ENCODE measurements around the gene SLC41A1. TPM values are rescaled to one million over a fixed set of nuclear protein-coding genes. Genes with fewer than 3 reads are reported as not detected.

Gene SLC41A1
- total RNA-seq, 1 experiment from 2014 or later = 49.7 TPM

DNA sequence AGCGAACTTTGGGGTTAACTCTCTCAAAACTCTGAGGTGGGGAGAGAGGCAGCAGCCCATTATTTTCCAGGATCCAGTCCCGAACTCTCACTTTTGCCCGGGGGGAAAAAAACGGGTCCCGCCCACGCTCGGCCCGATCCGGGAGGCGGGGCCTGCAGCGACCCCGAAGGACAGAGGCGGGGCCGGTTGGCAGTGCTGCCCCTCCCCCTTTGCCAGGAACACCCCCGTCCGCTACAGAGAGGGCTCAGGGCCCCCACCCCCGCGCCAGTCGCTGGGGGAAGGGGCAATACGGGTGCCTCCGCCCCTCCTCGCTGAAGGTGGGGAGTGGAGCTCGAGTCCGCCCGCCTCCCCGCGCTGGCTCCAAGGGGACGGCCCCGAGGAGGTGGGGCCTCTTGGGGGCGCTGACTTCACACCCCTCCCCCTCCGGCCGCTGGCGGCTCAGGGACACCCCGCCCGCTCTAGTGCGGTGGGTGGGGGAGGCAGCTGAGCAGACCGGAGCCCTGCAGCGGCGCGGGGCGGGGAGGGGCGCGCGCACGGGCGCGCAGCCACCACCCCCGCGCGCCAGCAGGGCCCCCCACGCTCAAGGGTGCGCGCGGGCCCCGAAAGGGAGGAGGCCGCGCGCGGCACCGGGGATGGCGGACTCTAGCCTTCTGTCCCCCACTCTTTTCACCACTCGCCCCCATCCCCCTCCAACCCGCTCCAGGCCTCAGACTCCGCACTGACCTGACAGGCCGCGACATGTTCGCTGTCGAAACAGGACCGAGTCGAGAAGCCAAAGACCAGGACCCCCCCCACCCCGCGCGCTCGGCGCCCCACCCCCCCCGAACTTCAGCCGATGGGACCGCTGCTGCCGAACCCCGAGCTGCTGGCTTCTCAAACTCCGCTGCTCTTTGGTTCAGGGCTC lies 63.5 kb downstream of the SLC41A1 start:
- Mint-ChIP-seq H3K27me3 (ENCODE audit: insufficient read depth, unreplicated experiment) (no peaks in the 10 kb centered on the region), H3K27ac (ENCODE audit: low read depth, unreplicated experiment) (peak overlapping the region; percentile 96), H3K4me3 (ENCODE audit: unreplicated experiment) (peak overlapping the region; percentile 80), H3K9me3 (ENCODE audit: unreplicated experiment) (no peaks in the 10 kb centered on the region), H3K4me1 (ENCODE audit: insufficient read depth, unreplicated experiment) (peaks cover 15% of the 10 kb centered on the region), H3K36me3 (ENCODE audit: insufficient read depth, unreplicated experiment) (peaks cover 34% of the 10 kb centered on the region)
- DNase-seq (ENCODE audit: unreplicated experiment) = peak; percentile 100
- no TSS peak for BruUV-seq (replicated peaks)
- TF ChIP-seq, protein P1, sequence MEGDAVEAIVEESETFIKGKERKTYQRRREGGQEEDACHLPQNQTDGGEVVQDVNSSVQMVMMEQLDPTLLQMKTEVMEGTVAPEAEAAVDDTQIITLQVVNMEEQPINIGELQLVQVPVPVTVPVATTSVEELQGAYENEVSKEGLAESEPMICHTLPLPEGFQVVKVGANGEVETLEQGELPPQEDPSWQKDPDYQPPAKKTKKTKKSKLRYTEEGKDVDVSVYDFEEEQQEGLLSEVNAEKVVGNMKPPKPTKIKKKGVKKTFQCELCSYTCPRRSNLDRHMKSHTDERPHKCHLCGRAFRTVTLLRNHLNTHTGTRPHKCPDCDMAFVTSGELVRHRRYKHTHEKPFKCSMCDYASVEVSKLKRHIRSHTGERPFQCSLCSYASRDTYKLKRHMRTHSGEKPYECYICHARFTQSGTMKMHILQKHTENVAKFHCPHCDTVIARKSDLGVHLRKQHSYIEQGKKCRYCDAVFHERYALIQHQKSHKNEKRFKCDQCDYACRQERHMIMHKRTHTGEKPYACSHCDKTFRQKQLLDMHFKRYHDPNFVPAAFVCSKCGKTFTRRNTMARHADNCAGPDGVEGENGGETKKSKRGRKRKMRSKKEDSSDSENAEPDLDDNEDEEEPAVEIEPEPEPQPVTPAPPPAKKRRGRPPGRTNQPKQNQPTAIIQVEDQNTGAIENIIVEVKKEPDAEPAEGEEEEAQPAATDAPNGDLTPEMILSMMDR (IDR thresholded peaks at IDR 0.05; ENCODE audit: unreplicated experiment) = no peak
- POLR2A ChIA-PET = interaction anchor here (0.6 to 3.8 kb wide), 38 partner anchors 10 to 1304 kb away, joined by 3 to 78 read pairs (median 4); partner anchors contain the start of genes ELK4, PFKFB2, RAB29 and SLC41A1
- intact Hi-C loops (cut with micrococcal nuclease) = loop anchor here (5.0 kb wide), 1 partner anchor 63 kb away; the partner anchor contains the start of gene SLC41A1
- CTCF ChIA-PET = interaction anchor here (0.5 to 2.0 kb wide), 6 partner anchors 9 to 74 kb away, joined by 3 to 6 read pairs (median 3); no protein-coding TSS in a partner anchor

DNA sequence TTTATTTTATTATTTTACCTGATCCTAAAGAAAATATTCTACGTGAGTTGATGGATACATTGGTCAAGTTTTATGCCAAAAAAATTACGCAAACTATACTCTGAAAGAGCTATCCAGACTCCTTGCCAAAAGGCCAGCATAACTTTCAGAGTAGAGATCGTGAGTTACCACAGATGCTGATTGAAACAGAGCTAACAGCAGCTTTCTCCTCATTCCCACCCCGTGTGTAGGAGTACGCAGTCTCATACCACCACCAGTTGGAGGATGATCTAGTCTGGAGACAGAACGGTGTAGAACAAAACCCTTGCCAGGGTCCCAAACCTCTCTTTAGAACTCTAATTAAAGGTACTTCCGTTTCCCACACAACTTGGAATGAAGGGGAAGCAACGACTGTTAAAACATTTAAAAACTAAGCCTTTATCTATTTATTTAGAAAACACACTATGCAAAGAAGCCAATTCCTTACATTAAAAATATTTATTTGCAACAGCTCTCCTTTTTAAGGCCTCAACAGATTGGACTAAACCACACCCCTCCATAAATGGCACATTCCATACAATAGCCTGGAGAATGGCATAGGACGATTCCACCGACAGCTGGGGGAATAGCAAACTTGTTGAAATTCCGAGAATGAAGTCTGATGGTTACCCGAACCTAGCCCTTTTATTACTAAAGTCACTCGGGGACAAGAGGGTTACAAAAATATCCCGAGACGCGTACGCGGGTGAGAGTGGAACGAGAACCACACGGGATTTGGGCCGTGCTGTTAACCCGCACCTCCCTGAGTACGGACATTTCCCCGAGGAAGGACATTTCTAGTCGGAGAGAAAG lies 64.4 kb downstream of the SLC41A1 start:
- Mint-ChIP-seq H3K27ac (ENCODE audit: low read depth, unreplicated experiment) (peak overlapping the region; percentile 88), H3K4me1 (ENCODE audit: insufficient read depth, unreplicated experiment) (peaks cover 21% of the 10 kb centered on the region), H3K9me3 (ENCODE audit: unreplicated experiment) (no peaks in the 10 kb centered on the region), H3K4me3 (ENCODE audit: unreplicated experiment) (peak overlapping the region; percentile 80), H3K27me3 (ENCODE audit: insufficient read depth, unreplicated experiment) (no peaks in the 10 kb centered on the region), H3K36me3 (ENCODE audit: insufficient read depth, unreplicated experiment) (peaks cover 41% of the 10 kb centered on the region)
- intact Hi-C loops (cut with micrococcal nuclease) = loop anchor here (5.0 kb wide), 1 partner anchor 64 kb away; the partner anchor contains the start of gene SLC41A1
- peak; percentile 89 for DNase-seq (ENCODE audit: unreplicated experiment)
- POLR2A ChIA-PET = interaction anchor here (0.6 to 3.8 kb wide), 43 partner anchors 11 to 1305 kb away, joined by 3 to 78 read pairs (median 4); partner anchors contain the start of genes ELK4, PFKFB2, RAB29 and SLC41A1
- TF ChIP-seq, protein P1 (IDR thresholded peaks at IDR 0.05; ENCODE audit: unreplicated experiment) = no peak
- CTCF ChIA-PET = interaction anchor here (0.6 to 2.0 kb wide), 8 partner anchors 10 to 106 kb away, joined by 3 to 6 read pairs (median 4); partner anchors contain the start of gene RAB29
- TSS peak; percentile 29 for BruUV-seq (replicated peaks)

DNA sequence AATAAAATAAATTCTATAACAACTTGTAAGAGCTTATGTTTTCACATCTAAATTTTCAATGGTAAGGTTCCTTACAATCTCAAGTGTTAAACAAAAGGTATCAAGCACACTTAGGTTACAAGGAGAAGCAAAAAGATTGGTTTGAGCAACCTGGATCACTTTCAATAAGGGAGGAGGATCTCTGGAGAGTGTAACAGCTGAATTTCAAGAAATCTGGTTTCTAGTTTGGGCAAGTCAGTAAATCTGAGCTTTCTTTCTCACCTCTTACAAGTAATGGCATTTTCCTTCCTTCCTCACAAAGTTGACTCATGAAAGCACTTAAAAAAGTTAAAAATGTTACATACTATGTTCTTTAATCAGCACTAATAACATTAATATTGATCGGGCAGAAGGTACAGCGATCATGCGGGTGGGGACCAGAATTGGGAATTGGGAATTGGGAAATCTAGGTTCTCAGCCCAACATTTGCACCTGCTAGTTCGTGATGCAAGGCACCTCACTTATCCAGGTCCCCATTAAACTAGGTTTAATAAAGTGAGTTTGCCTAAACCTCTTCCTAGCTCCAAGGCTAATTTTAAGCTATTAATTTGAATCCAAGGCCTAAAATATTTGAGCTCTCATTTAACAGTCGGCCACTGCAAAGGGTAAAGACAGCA lies 66.1 kb downstream of the SLC41A1 start:
- POLR2A ChIA-PET = interaction anchor here (0.7 to 12.8 kb wide), 18 partner anchors 8 to 238 kb away, joined by 3 to 220 read pairs (median 4); partner anchors contain the start of genes ELK4, RAB29 and SLC41A1
- DNase-seq (ENCODE audit: unreplicated experiment) = no peak
- no TSS peak for BruUV-seq (replicated peaks)
- Mint-ChIP-seq H3K27ac (ENCODE audit: low read depth, unreplicated experiment) (peak overlapping the region; percentile 33), H3K9me3 (ENCODE audit: unreplicated experiment) (no peaks in the 10 kb centered on the region), H3K4me3 (ENCODE audit: unreplicated experiment) (peak overlapping the region; percentile 80), H3K4me1 (ENCODE audit: insufficient read depth, unreplicated experiment) (peaks cover 21% of the 10 kb centered on the region), H3K36me3 (ENCODE audit: insufficient read depth, unreplicated experiment) (peaks cover 48% of the 10 kb centered on the region), H3K27me3 (ENCODE audit: insufficient read depth, unreplicated experiment) (no peaks in the 10 kb centered on the region)
- intact Hi-C loops (cut with micrococcal nuclease) = loop anchor here (5.0 kb wide), 1 partner anchor 65 kb away; the partner anchor contains the start of gene SLC41A1
- CTCF ChIA-PET = interaction anchor here (0.6 to 2.9 kb wide), 6 partner anchors 32 to 1933 kb away, joined by 3 to 11 read pairs (median 4); no protein-coding TSS in a partner anchor
- TF ChIP-seq, protein P1 (IDR thresholded peaks at IDR 0.05; ENCODE audit: unreplicated experiment) = no peak
